ENCODE results near the gene PLAGL2. TPM values are rescaled to one million over a fixed set of nuclear protein-coding genes. Genes with fewer than 3 reads are reported as not detected.

PLAGL2 gene
- total and polyA plus RNA-seq, 2 donors (not counting 1 experiment from before 2014, with no cell fraction given): 1.6 to 2.3 TPM

DNA sequence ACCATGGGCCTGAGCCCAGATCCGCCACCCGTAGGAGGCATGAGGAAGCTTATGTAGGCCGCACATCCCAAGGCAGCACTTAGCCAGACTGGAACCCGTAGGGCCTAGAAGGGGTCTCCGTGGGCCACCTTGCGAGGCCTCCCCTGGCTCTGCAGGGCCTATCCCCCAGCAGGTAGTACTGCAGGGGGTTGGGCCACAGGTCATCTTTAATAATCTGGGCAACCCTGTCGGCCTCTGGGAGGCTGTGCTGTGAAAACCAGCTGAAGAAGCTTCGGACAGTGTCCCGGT is 18.5 kb downstream of the PLAGL2 start:
- Histone ChIP-seq H3K9me3 (ENCODE audit: control insufficient read depth, insufficient read depth, low read depth, low read length) (no peaks in the 10 kb centered on the region), H3K27me3 (ENCODE audit: control insufficient read depth, insufficient read depth, low read length) (no peaks in the 10 kb centered on the region), H3K9ac (ENCODE audit: insufficient read depth, low read length) (peak overlapping the region; percentile 34), H3K4me2 (ENCODE audit: extremely low read depth, insufficient read depth, low read length) (no peak overlapping the region), H3K79me2 (ENCODE audit: control insufficient read depth, insufficient read depth, low read length) (no peaks in the 10 kb centered on the region), H3K27ac (ENCODE audit: insufficient read depth, low read length) (no peak overlapping the region), H3K4me1 (ENCODE audit: control insufficient read depth, extremely low read depth, insufficient read depth, low read length) (peaks cover 7% of the 10 kb centered on the region), H2AFZ (ENCODE audit: low read length) (no peak overlapping the region), H3K4me3 (replicated peaks in 1 of 4; ENCODE audit: control extremely low read depth in 1 of 4, insufficient read depth in 1 of 4, low read depth in 3 of 4, low read length in 4 of 4) (peak overlapping the region in 1 of 4 experiments; percentile 53), H3K36me3 (ENCODE audit: control insufficient read depth, insufficient read depth, low read length) (no peaks in the 10 kb centered on the region), H4K20me1 (ENCODE audit: control insufficient read depth, extremely low read depth, insufficient read depth, low read length) (no peaks in the 10 kb centered on the region)
- no peak for TF ChIP-seq EZH2 (IDR thresholded peaks at IDR 0.05; ENCODE audit: low read length, missing control alignments)
- no peak for TF ChIP-seq CTCF (conservative IDR thresholded peaks at IDR 0.05 in 1 of 2, IDR thresholded peaks at IDR 0.05 in 1 of 2; ENCODE audit: low read depth in 1 of 2, low read length in 2 of 2)
- no peak for DNase-seq (ENCODE audit: low read depth in 2 of 2)

DNA sequence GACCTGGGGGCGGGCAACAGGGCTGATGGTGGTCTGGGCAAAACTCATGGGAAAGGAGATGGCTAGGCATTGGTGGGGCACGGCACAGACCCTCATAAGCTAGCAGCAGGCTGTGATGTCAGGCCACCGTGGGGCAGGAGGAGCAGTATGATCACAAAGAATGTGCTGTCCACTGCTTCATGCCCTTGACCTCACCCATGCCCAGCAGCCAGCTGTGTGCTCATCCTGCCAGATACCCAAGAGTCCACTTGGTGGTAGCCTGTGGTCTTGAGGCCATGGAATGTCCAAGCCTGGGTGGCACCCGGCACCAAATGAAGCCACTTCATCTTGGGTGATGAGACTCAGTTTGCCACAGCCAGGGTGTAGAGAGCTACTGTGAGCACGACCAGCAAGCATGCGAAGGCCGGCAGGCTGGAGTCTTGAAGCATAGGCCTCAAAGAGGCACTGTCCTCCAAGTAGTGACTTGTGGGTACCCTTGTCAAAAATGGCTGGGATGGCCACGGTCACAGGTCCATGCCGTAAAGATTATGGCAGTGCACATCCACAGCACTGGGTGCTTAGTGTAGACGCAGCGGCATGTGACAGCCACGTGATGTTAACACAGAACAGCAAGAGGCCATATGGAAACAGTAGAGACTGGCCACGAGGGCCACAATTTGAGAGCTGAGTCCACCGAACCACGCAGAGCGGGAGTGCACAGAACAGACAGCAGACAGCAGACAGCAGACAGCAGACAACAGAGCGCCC is 19.0 kb downstream of the PLAGL2 start:
- TF ChIP-seq EZH2 (IDR thresholded peaks at IDR 0.05; ENCODE audit: low read length, missing control alignments): no peak
- TF ChIP-seq CTCF (conservative IDR thresholded peaks at IDR 0.05 in 1 of 2, IDR thresholded peaks at IDR 0.05 in 1 of 2; ENCODE audit: low read depth in 1 of 2, low read length in 2 of 2): no peak
- no peak overlapping the region for H3K27ac ChIP-seq (ENCODE audit: insufficient read depth, low read length)
- H2AFZ ChIP-seq (ENCODE audit: low read length): no peak overlapping the region
- DNase-seq (ENCODE audit: low read depth in 2 of 2): no peak
- H3K4me3 ChIP-seq (replicated peaks in 1 of 4; ENCODE audit: control extremely low read depth in 1 of 4, insufficient read depth in 1 of 4, low read depth in 3 of 4, low read length in 4 of 4): no peak overlapping the region
- H3K4me1 ChIP-seq (ENCODE audit: control insufficient read depth, extremely low read depth, insufficient read depth, low read length): peaks cover 7% of the 10 kb centered on the region
- H3K27me3 ChIP-seq (ENCODE audit: control insufficient read depth, insufficient read depth, low read length): no peaks in the 10 kb centered on the region
- H4K20me1 ChIP-seq (ENCODE audit: control insufficient read depth, extremely low read depth, insufficient read depth, low read length): no peaks in the 10 kb centered on the region
- H3K4me2 ChIP-seq (ENCODE audit: extremely low read depth, insufficient read depth, low read length): no peak overlapping the region
- H3K79me2 ChIP-seq (ENCODE audit: control insufficient read depth, insufficient read depth, low read length): no peaks in the 10 kb centered on the region
- no peak overlapping the region for H3K9ac ChIP-seq (ENCODE audit: insufficient read depth, low read length)
- H3K36me3 ChIP-seq (ENCODE audit: control insufficient read depth, insufficient read depth, low read length): no peaks in the 10 kb centered on the region
- no peaks in the 10 kb centered on the region for H3K9me3 ChIP-seq (ENCODE audit: control insufficient read depth, insufficient read depth, low read depth, low read length)

DNA sequence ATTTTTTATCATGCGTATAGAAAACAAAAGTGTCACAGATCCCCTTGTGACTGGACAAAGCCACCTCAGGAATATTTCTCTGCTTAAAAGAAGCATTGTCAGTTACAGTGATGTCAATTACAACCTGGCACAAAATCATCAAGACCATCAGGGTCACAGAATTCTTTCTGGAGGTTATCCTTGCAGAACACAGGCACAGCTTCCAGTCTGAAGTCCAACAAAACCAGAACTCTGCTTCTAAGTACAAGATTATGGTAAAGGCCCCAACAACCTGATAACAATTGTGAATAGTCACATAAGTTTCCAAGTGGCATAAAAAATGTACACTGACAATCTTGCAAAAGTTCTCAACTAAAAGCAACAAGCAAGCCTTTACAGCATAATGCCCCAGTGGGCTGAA is 21.0 kb downstream of the PLAGL2 start:
- no peak for DNase-seq (ENCODE audit: low read depth in 2 of 2)
- TF ChIP-seq EZH2 (IDR thresholded peaks at IDR 0.05; ENCODE audit: low read length, missing control alignments) (no peak), CTCF (conservative IDR thresholded peaks at IDR 0.05 in 1 of 2, IDR thresholded peaks at IDR 0.05 in 1 of 2; ENCODE audit: low read depth in 1 of 2, low read length in 2 of 2) (no peak)
- Histone ChIP-seq H3K4me3 (replicated peaks in 1 of 4; ENCODE audit: control extremely low read depth in 1 of 4, insufficient read depth in 1 of 4, low read depth in 3 of 4, low read length in 4 of 4) (no peak overlapping the region), H3K27ac (ENCODE audit: insufficient read depth, low read length) (no peak overlapping the region), H3K27me3 (ENCODE audit: control insufficient read depth, insufficient read depth, low read length) (no peaks in the 10 kb centered on the region), H3K4me1 (ENCODE audit: control insufficient read depth, extremely low read depth, insufficient read depth, low read length) (peaks cover 7% of the 10 kb centered on the region), H3K9me3 (ENCODE audit: control insufficient read depth, insufficient read depth, low read depth, low read length) (no peaks in the 10 kb centered on the region), H3K9ac (ENCODE audit: insufficient read depth, low read length) (no peak overlapping the region), H4K20me1 (ENCODE audit: control insufficient read depth, extremely low read depth, insufficient read depth, low read length) (no peaks in the 10 kb centered on the region), H3K79me2 (ENCODE audit: control insufficient read depth, insufficient read depth, low read length) (no peaks in the 10 kb centered on the region), H3K36me3 (ENCODE audit: control insufficient read depth, insufficient read depth, low read length) (no peaks in the 10 kb centered on the region), H2AFZ (ENCODE audit: low read length) (no peak overlapping the region), H3K4me2 (ENCODE audit: extremely low read depth, insufficient read depth, low read length) (no peak overlapping the region)

All from fibroblast of lung (primary cell).